Measurements from ENCODE around the gene PRKX.
"Not testable (repeated sequence)": the region's sequence is repeated elsewhere in the genome, so short reads cannot be mapped to it uniquely, and the experiment has no call there.

The PRKX gene

DNA sequence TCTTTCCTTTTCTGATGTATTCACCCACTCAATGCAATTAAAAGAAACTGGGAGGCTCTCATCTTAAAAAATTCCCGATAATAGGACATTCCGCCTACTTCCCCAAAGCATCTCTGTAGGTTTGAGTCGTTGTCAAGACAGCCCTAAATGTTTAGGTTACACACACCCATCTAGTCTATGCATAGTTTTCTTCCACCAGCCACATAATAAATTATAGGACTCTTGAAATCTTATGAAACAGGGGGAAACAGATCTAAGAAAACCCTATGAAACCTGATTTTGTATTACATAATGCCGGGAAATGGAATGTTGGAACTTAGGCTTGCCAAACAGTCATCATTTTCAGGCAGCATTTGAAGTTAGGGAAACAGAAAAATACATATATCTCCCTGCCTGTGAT is 150.0 kb downstream of the PRKX start:
- no peak for DNase-seq

DNA sequence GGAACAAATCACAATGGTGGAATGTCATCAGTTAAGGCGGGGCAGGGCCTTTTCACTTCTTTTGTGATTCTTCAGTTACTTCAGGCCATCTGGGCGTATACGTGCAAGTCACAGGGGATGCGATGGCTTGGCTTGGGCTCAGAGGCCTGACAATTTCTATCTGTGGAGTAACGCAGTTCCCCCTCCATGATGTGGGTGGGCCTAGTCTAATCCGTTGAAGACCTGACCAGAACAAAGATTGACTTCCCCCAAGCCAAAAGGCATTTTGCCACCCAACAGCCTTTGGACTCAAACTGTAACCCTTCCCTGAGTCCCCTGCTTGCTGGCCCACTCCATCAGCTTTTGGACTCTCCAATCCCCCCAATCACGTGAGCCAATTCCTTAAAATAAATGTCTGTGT is 153.4 kb downstream of the PRKX start:
- not testable (repeated sequence) for DNase-seq

Data from activated CD8-positive, alpha-beta memory T cell treated with anti-CD3 and anti-CD28 coated beads for 24 hours (primary cell).